ENCODE measurements around the gene MRGPRE.

DNA sequence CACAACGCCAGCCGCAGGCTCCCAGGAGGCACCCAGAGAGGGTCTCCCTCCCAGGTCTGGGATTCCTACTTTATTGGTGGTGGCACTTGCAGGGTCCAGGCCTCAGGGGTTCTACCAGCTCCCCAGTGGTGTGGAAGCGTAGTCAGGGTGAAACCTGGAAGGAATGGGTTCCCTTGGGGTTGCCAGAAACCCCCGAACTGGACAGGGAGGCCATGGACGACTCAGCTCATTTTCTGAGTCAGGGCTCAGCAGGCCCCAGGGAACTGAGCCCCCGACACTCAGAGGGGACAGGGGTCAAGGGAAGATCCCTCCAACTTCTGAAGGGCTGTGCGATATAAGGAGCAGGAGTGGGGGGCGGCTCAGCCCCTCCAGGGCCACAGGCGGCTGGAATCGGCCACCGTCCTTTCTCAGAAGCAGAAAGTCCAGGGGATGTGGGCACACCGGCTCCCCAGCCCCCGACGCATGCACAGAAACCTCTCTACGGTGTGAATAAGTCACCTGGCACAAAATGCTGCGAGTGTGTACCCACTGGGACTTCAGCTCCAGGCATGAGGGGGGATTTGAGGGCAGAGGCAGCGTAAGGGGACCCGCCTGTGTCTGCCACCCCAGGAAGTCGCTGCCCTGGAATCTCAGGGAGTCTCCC, 38.7 kb downstream of the MRGPRE start:
- TF ChIP-seq POLR2AphosphoS5 (IDR thresholded peaks at IDR 0.05; ENCODE audit: low read depth, low read length) = no peak
- TF ChIP-seq TAF1 (IDR thresholded peaks at IDR 0.05; ENCODE audit: low read depth, low read length) = no peak
- no peak for TF ChIP-seq POLR2A (IDR thresholded peaks at IDR 0.05; ENCODE audit: low read depth, low read length)
- TF ChIP-seq SPI1 (IDR thresholded peaks at IDR 0.05; ENCODE audit: low read depth, low read length) = no peak
- no peak for TF ChIP-seq POU2F2 (IDR thresholded peaks at IDR 0.05; ENCODE audit: low read depth, low read length)
